ENCODE measurements around the gene SIRT3.

- no peak for TF ChIP-seq CTCF (IDR thresholded peaks at IDR 0.05)
- TF ChIP-seq EZH2 (IDR thresholded peaks at IDR 0.05) = no peak
- TF ChIP-seq EZH2phosphoT487 (IDR thresholded peaks at IDR 0.05) = no peak
Measured at GRCh38 chr11:285894-286220, 49.7 kb upstream of the SIRT3 start.

Measured in neural progenitor cell (in vitro differentiated cells).